GM19324 (cell line): ENCODE data around the gene GXYLT2.
"Not testable (repeated sequence)": the region's sequence is repeated elsewhere in the genome, so short reads cannot be mapped to it uniquely, and the experiment has no call there.

ENCODE experiments used
- ATAC-seq: cut with Tn5 transposase; IDR thresholded peaks from one replicate; pipeline ENCODE4 v1.9.1; 2021; ENCODE audit warnings: mild to moderate bottlenecking, moderate library complexity; ENCODE audit not compliant: unreplicated experiment, low FRiP score

GXYLT2 gene

DNA sequence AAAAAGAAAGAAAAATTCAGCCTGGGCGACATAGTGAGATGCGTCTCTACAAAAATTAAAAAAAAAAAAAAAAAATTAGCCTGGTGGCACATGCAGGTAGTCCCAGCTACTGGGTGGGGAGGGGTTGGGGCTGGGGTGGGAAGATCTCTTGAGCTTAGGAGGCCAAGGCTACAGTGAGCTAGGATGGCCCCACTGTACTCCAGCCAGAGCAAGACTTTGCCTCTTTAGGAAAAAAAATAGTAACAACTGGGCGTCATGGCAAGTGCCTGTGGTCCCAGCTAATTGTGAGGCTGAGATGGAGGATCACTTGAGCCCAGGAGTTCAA, 84.8 kb downstream of the GXYLT2 start:
- ATAC-seq, result no peak

DNA sequence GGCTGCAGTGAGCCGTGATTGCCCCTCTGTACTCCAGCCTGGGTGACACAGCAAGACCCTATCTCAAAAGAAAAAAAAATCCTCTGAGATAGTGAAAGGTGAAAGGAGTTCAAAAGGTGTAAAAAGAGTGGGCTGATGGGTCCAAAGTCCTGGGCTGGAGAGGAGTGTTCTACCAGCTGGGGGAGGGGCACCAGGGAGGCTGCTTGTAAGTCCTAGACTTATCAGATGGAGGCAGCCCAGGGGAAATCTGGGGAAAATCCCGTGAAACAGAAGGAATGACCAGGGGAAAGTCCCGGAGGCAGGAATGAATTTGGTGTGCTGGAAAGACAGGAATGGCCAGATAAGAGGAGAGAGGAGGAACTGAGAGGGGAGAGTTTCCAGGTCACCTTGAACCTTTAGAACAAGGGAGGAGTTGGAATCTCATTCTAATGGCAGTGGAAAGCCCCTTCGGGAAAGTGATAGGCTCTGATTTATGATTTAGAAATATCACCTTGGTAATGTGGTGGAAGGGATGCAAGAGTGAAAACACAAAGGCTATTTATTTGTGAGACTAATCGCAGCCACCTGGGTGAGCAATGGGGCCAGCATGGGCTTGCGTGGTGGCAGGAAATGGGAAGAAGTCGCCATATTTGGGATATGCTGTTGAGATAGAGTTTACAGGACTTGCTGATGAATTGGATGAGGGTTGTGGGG, 85.3 kb downstream of the GXYLT2 start:
- no peak for ATAC-seq

DNA sequence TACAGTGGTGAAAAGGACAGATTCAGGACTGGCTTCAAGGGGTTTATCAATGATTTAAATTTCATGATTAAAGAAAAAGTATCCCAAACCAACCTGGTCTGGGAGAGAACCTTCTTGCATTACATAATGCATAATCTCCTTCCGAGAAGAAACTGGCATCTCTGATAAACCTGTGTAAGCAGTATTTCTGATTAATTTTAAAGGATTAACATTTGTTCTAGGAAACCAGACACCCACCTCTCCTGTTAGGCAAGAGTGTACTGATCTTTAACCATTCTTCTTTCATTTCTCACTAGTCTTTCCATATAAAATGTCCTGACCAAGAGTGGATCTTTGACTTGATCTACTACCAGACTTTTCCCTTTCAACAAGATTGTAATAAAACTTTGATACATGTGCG, 85.9 kb downstream of the GXYLT2 start:
- no peak for ATAC-seq

DNA sequence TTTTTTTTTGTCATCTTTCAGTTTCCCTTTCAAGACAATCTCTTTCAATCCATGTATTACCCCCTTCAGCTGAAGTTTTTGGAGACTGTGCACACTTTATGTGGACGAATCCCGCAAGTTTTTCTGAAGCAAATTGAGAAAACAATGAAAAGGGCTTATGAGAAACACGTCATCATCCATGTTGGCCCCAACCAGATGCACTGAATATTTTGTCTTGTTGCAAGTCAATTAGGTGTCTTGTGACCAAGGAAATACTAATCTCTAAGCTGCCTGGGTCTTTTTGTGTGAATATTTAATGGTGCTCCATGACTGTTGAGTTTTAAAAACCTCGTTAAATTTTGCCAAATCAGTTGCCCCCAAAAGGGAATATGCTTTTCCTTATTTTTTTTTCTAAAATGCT, 87.1 kb downstream of the GXYLT2 start:
- ATAC-seq, result no peak

DNA sequence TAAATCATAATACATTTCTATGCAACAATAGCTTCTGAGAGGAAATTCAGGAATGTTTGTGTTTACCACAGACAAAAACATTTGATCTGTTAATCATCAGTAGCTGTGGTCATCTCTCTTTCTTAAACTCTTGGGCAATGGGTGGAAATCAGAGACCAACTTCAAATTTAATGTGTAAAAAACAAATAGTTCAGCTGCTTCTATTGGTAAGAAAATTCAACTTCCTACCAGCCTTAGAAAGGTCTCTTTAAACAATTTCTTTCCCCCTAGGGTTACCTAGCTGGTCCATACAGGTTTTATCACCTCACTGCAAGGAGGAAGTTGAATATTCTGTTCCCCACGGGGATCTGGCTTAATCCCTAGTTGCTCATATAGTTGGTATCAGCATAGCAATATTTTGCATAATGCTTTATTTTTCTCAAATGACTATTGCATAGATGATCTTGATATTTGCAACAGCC, 88.5 kb downstream of the GXYLT2 start:
- no peak for ATAC-seq

DNA sequence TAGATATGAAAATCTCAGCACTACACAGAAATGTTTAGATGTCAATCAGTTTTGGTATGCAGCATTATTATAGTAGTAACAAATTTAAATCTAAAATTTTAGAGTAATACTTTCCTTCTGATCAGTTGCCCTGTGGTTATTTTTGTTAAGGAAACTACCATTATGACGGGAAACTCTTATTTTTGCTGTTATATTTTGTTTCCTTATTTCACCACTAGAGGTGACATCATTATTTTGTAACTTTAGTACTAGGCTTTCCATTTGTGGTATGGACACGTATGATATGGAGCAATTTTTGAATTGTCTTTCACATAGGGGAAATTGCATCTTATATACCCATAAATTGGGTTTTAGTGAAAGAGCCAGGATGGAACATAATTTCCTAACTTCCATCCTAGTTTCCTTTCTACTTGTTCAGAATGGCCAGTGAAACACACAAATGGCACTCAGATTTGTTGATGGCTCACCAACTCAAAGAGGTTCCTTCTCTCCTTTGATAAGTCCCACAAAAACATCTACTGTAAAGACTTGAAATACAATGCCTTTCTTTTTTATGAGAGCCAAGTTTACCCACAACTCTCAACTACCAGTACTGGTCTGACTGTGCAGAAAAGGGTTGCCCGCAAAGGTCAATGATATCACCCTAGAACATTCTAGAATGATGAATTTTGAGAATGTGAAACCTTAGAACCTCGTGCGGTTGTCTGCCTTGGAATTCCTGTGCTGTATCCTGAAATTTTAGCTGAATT, 89.4 kb downstream of the GXYLT2 start:
- ATAC-seq, result no peak

DNA sequence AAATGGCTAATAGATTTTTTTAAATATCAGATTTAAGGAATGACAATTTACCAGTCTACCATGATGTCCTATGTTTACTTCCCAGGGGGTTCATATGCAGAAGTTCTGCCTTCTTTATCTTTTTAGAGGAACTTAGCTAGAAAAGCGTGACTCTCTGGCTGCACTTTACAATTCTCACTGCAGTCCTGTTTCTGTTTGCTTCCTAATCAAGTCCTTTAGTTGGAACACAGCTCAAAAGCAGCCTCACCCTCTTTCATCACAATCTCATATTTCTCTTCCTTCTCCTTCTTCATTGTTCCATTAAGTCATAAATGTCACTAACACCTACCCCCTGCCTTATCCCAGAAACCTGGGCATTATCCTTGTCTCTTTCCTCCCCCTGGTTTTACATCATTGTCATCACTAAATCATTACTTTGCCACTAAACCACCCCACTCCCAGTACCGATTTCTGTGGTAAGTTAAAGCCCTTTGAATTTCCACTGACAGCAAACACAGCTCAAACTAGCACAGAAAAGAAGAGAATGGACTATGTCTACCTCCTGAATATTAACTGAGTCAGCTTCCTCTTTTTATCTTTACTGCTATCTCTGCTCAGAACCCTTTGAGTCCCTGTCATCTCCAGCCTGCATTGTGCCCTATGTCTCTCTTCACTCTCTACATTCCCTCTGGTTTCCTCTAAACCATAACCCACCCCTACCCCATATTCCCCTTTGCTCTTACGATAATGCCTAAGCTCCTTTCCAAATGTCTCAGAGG, 94.9 kb downstream of the GXYLT2 start:
- no peak for ATAC-seq

DNA sequence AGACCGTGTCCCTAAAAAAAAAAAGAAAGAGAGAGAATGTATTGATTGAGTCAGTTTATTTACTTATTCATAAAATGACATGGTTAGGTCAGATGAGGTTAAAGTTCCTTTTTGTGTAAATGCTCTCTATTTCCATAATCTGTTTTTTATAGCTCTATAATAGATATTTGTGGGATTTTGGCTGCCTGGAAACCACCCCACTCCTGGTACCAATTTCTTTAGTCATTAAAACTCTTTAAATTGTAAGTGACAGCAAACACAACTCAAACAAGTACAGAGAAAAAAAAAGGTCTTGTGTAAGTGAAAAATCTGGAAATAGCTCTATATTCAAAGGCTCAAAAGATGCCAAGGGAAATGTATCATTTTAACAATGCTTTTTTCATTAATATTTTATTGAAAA, 97.7 kb downstream of the GXYLT2 start:
- ATAC-seq, result no peak

DNA sequence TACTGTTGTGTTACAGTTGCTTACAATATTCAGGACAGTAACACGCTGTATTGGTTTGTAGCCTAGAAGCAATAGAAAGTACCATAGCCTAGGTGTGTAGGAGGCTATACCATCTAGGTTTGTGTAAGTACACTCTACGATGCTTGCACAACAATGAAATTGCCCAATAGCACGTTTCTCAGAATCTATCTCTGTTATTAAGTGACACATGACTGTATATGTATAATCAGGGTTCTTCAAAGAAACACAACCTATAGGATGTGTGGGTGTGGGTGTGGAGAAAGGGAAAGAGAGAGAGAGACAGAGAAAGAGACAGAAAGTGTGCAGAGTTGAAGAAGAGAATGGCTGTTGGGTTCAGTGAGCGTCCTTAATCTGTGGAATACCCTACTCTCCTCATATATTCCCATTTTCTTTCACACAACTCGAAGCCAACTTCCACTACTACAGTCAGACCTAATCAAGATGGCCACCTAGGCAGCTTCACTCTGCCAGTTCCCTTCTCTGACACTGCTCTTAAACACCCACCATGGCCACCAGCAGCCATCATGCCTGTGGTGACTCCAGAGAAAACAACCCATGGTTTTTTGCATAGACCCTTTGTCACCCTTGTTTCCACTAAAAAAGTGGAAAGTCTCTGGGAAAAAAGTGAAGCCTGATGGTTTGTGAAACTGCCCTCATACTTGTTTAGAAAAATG, 103.0 kb downstream of the GXYLT2 start:
- no peak for ATAC-seq

DNA sequence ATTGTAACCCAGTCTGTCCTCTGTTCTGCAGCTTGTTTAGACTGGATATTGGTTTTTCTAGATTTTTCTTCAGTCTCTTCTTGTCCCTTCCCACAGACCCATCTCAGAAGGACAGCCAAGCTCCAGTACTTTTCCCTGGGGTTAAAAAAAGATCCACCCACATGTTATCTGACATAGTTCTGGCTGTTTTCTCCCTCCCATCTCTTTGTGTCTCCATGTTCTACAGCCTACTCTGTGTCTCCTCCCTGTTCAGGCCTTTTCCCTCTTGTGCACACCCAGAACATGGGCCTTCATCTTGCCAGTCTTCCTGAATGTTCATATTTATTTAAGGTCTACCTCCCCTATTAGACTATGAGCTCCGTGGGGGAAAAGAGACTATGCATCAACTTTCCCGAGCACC, 103.7 kb downstream of the GXYLT2 start:
- no peak for ATAC-seq

DNA sequence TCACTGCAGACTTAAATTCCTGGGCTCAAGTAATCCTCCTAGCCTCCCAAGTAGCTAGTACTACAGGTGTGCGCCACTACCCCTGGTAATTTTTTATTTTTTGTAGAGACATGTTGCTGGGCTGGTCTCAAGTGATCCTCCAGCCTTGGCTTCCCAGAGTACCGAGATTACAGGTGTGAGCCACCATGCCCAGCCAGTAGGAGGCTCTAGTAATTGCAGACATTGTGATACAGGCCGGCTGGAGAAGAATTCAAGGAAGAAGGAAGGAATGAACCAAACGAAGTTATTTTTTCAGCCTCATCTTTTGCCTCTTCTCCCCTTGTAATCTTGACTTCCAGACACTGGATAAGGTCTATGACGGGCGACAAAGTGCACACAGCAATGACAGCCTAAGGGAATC, 105.5 kb downstream of the GXYLT2 start:
- no peak for ATAC-seq

DNA sequence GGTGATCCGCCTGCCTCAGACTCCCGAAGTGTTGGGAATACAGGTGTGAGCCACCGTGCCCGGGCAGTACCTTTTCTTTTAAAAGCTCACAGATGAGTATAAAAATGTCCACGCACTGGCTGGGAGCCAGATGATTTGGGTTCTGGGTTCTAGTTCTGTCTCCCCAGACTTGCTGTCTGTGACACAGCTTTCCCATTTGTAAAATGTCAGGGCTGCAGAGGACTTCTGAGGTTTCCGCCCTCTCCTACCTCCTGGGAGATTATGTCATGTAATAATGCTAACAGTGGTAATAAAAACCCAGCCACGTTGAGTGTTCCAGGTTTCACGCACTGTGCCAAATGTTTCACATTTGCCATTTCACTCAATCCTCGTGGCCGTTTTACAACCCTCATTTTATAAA, 107.5 kb downstream of the GXYLT2 start:
- ATAC-seq, result no peak

DNA sequence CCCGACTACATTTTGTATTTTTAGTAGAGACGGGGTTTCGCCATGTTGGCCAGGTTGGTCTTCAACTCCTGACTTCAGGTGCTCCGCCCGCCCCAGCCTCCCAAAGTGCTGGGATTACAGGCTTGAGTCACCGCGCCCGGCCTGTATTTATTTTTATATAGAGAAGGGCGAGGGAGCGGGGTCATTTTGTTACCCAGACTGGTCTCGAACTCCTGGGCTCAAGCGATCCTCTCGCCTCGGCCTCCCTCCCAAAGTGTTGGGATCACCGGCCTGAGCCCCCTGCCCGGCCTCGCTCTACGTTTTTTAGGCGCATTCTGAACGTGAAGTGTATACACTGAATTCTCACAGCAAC, 108.3 kb downstream of the GXYLT2 start:
- ATAC-seq, result no peak

DNA sequence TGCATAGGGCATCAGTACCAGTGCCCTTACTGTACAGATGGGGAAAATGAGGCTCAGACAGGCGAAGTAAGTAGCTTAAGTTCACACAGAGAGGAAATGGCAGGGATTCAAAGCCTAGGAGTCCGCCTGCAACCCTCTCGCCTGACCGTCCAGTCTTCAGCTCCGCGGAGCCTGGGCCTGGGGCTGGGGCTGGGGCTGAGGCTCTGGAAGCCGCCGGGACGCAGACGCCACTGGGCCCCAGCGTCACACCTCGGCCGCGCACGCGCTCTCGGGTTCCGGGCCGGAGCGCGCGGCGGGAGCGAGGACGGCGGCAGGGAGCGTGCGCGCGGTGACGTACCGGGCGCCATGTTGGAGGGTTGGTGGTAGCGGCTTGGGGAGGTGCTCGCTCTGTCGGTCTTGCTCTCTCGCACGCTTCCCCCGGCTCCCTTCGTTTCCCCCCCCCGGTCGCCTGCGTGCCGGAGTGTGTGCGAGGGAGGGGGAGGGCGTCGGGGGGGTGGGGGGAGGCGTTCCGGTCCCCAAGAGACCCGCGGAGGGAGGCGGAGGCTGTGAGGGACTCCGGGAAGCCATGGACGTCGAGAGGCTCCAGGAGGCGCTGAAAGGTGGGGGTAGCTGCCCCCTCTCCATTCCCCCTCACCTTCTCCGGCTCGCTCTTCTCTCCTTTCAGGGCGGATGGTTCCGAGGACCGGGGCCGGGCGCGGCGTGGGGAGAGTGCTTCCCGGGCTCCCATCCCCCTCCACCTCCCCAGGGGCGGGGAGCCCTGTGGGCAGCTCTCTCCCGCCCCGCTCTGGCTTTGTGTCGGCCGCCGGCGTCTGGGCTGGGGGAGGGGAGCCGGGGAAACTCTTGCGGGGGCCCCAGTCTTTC, 108.9 kb downstream of the GXYLT2 start, which contains the start of gene PPP4R2:
PPP4R2 (plus strand) TSS at position 339 of the 861 bp plus-strand sequence; CDS start at position 566, 227 bp downstream.
- peak; percentile 92 for ATAC-seq

DNA sequence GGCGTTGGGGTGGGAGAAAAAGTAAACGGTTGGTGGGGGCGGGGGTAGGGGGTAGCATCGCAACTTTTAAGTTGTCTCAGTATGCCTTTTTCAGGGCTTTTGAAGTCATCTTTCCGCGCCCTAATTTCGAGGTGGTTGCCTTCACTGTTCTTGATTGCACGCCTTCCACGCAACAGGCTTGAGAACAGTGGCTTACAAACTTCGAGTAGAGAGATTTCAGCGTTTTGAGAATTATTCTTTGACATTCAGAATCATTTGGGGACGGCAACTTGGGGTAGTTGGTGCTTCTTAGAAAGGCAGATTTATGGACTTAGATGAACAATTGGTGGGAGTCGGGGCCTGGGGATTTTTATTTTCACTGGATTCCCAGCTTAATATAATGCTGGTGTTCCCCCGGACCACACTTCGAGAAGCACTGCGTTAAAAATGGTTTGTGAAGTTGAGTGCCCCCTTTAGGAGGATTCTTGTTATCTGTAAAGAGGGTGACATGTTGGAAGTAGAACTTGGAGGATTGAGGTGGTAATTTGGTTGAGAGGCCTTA, 109.6 kb downstream of the GXYLT2 start:
- no peak for ATAC-seq

DNA sequence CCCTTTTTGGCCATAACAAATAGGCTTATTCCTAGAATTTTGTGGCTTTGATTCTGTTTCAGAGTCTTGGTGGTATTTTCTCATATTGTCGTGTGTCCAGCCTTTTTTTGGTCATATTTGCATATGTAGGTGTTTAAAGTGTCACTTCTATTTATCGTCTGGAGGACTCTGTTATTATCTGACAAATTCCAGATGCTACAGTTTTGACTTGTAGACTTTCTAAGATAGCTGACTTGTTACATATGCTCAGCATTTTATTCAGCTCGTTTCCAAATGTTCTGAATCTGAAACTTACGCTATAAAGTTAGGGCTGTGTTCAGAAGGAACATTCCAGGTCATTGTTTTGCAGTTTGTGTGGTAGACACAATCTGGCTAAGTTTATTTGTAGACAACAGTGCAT, 110.6 kb downstream of the GXYLT2 start:
- ATAC-seq, result no peak

DNA sequence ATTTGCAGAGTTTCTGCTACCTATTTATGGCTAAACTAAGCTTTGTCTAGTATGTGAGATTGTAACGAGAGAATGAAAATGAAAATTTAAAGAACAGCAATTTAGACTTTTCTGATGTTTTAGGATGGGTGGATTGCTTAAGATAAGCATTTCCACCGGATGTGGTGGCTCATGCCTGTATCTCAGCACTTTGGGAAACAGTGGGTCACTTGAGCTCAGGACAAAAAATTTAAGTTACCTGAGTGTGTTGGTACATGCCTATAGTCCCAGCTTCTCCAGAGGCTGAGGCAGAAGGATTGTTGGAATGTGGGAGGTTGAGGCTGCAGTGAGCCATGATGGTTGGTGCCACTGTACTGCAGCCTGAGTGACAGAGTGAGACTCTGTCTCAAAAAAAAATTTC, 112.1 kb downstream of the GXYLT2 start:
- no peak for ATAC-seq

DNA sequence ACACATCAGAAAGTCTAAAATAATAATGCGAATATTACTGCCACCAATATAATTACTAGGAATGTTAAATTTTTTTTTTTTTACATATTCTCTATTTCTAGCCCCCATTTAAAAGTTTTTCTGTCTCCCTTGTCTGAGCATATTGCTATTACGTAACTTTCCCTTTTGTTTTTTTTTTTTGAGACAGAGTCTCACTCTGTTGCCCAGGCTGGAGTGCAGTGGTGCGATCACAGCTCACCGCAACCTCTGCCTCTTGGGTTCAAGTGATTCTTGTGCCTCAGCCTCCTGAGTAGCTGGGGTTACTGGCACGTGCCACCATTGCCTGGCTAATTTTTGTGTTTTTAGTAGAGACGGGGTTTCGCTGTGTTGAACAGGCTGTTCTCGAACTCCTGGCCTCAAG, 115.2 kb downstream of the GXYLT2 start:
- ATAC-seq, result not testable (repeated sequence)

DNA sequence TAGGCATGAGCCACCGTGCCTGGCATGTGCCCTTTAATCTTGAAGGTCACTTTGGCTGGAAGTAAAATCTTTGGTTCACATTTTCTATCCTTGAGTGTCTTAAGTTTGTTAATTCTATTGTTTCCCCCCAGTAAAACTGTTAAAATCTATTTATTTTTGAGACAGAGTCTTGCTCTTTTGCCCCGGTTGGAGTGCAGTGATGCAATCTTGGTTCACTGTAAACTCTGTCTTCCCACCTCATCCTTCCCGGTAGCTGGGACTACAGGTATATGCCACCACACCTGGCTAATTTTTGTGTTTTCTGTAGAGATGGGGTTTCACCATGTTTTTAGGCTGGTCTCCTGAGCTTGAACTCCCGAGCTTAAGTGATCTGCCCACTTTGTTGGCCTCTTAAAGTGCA, 116.5 kb downstream of the GXYLT2 start:
- ATAC-seq, result no peak
